Thoracic aorta (tissue), 2 donors: ENCODE measurements around the gene EMX1. TPM values are rescaled to one million over a fixed set of nuclear protein-coding genes. Genes with fewer than 3 reads are reported as not detected.

Experiments
- ATAC-seq: fragments of 150-250 bp; one replicate; pipeline ENCODE4 v1.8.0; 2017; ENCODE audit warnings: low read depth; ENCODE audit not compliant: insufficient number of reproducible peaks, low FRiP score
- DNase-seq: peaks from one replicate; pipeline ENCODE4 v3.0.0-alpha.2; 2020; ENCODE audit warnings: low spot score
- H3K27ac ChIP-seq, 2 donors: fragments of 200-600 bp; sonication (generic); 1 replicate in 1 of 2; 2 replicates in 1 of 2; pipeline ENCODE4 v1.5.1; 2016; ENCODE audit warnings: mild to moderate bottlenecking in 2 of 2, moderate library complexity in 2 of 2
- H3K27me3 ChIP-seq: fragments of 200-600 bp; sonication (generic); replicated peaks from 2 replicates; pipeline ENCODE4 v1.6.0; 2016; ENCODE audit warnings: mild to moderate bottlenecking; ENCODE audit not compliant: insufficient read depth
- H3K36me3 ChIP-seq: fragments of 200-600 bp; sonication (generic); one replicate; pipeline ENCODE4 v1.5.1; 2016
- H3K4me1 ChIP-seq, 2 donors: fragments of 200-600 bp; sonication (generic); 1 replicate in 1 of 2; 2 replicates in 1 of 2; pipeline versions ENCODE4 v1.5.1 to v1.6.0; 2016; ENCODE audit warnings: low read depth in 2 of 2, mild to moderate bottlenecking in 1 of 2; ENCODE audit not compliant: control insufficient read depth in 1 of 2
- H3K4me3 ChIP-seq: fragments of 200-600 bp; sonication (generic); 2 replicates; pipeline ENCODE4 v1.5.1; 2016; ENCODE audit warnings: mild to moderate bottlenecking
- H3K9me3 ChIP-seq: fragments of 200-600 bp; sonication (generic); 2 replicates; pipeline ENCODE4 v1.5.1; 2016
- total RNA-seq, 2 donors: library from RNA; depleted of rRNA; stranded (reverse); fragments of >200 nt; gene quantifications; one replicate each; pipeline versions ENCODE4 v1.1.0 to v1.2.3, GENCODE V29; 2016
- TF ChIP-seq, protein P1 (sequence below): fragments of 200-600 bp; sonication (generic); IDR thresholded peaks from one replicate; pipeline ENCODE4 v1.5.1; 2019; ENCODE audit warnings: antibody characterized with exemption

EMX1 gene
- total RNA-seq, 2 donors from 2014 or later: not detected

DNA sequence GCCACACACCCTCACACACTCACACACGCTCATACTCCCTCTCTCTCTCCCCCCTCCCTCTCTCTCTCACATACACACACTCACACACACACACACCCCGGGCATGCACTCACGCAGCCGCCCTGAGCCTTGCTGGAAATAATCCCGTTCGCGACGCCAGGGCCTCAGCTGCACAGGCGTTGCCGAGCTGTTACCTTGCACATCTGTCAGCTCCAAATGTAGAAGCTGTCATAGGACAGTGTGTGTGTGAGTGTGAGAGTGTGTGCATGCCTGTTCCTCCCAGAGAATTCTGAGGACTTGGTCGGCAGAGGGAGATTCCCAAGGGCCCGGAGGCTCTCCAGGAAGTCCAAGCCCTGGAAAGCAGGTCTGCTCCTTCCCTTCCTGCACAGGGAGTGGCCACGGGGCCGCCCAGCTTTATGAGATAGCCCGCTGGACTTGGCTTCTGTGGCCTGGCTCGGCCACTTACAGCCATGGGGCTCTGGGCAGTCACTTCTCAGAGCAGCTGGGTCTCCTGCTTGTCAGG is 21.5 kb upstream of the EMX1 start:
- H3K27ac ChIP-seq: no peak overlapping the region
- peak overlapping the region; percentile 50 for H3K4me3 ChIP-seq
- H3K36me3 ChIP-seq: no peaks in the 10 kb centered on the region
- ATAC-seq (peak; percentile 47), DNase-seq (no peak)
- H3K27me3 ChIP-seq: peaks cover 5% of the 10 kb centered on the region
- TF ChIP-seq, protein P1, sequence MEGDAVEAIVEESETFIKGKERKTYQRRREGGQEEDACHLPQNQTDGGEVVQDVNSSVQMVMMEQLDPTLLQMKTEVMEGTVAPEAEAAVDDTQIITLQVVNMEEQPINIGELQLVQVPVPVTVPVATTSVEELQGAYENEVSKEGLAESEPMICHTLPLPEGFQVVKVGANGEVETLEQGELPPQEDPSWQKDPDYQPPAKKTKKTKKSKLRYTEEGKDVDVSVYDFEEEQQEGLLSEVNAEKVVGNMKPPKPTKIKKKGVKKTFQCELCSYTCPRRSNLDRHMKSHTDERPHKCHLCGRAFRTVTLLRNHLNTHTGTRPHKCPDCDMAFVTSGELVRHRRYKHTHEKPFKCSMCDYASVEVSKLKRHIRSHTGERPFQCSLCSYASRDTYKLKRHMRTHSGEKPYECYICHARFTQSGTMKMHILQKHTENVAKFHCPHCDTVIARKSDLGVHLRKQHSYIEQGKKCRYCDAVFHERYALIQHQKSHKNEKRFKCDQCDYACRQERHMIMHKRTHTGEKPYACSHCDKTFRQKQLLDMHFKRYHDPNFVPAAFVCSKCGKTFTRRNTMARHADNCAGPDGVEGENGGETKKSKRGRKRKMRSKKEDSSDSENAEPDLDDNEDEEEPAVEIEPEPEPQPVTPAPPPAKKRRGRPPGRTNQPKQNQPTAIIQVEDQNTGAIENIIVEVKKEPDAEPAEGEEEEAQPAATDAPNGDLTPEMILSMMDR: no peak
- H3K9me3 ChIP-seq: no peaks in the 10 kb centered on the region
- peaks cover 3 to 11% of the 10 kb centered on the region in 2 donors for H3K4me1 ChIP-seq

- peaks cover 5% of the 10 kb centered on the region for H3K27me3 ChIP-seq
- no peaks in the 10 kb centered on the region for H3K36me3 ChIP-seq
- no peak overlapping the region for H3K27ac ChIP-seq
- TF ChIP-seq, protein P1: no peak
- no peak overlapping the region for H3K4me3 ChIP-seq
- H3K9me3 ChIP-seq: no peaks in the 10 kb centered on the region
- DNase-seq (no peak), ATAC-seq (no peak)
- H3K4me1 ChIP-seq: peaks cover 3 to 11% of the 10 kb centered on the region in 2 donors
These were observed 20.9 kb upstream of the EMX1 start for GRCh38 chr2:72896446-72896845.

- TF ChIP-seq, protein P1: no peak
- ATAC-seq (no peak), DNase-seq (no peak)
- H3K27ac ChIP-seq: no peak overlapping the region
- H3K27me3 ChIP-seq: peaks cover 5% of the 10 kb centered on the region
- H3K4me3 ChIP-seq: no peak overlapping the region
- H3K4me1 ChIP-seq: peaks cover 3 to 11% of the 10 kb centered on the region in 2 donors
- no peaks in the 10 kb centered on the region for H3K9me3 ChIP-seq
- no peaks in the 10 kb centered on the region for H3K36me3 ChIP-seq
These were observed 19.3 kb upstream of the EMX1 start for GRCh38 chr2:72897785-72898584.

DNA sequence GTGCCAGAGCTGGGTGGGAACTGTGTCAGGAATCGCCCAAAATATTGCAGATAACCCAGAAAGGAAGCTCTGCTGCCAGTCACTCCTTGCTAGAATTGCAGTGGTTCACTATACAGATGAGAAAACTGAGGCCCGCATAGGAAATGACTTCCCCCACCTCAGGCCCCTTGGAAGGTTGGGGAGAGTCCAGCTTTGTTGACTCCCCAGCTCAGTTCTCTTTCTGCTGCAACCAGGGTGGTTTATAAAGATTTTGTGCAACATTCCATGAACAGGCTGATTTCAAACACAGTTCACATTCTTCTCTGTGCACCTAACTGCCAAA is 18.8 kb upstream of the EMX1 start:
- TF ChIP-seq, protein P1: no peak
- Histone ChIP-seq H3K36me3 (no peaks in the 10 kb centered on the region), H3K9me3 (no peaks in the 10 kb centered on the region), H3K27me3 (peaks cover 5% of the 10 kb centered on the region), H3K4me1 (peaks cover 3 to 11% of the 10 kb centered on the region in 2 donors), H3K4me3 (no peak overlapping the region), H3K27ac (no peak overlapping the region)
- ATAC-seq (no peak), DNase-seq (no peak)

DNA sequence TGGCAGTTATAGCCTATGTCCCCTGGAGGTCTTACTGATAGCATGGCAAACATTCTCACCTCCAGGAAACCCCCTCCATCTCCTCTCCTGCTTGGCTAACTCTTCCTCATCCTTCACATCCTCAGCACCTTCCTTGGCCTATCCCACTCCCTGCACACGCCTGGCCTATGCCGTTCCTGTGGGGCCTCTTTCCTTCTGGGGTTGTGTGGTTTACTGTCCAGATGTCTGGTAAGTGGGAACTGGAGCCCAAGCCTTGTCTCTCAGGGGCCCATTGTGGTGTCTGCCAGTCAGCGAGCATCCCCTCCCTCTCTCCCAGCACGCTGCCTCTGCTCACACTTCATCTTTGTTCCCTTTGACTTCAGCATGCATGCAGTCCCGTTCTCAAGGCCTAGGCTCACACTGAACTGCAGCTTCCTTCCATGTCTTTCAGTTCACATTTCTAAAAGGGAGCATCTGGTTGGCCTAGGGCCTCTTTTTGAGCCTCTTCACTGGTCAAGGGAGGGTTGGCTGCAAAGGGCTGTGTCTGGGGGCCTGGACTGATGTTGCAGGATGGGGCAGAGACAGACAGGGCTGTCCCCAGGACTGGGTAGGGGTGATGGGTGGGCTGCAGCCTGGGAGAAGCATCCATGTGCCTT is 17.0 kb upstream of the EMX1 start:
- Histone ChIP-seq H3K9me3 (no peaks in the 10 kb centered on the region), H3K4me1 (peaks cover 3 to 9% of the 10 kb centered on the region in 2 donors), H3K27me3 (peaks cover 5% of the 10 kb centered on the region), H3K4me3 (no peak overlapping the region), H3K27ac (no peak overlapping the region), H3K36me3 (no peaks in the 10 kb centered on the region)
- ATAC-seq (no peak), DNase-seq (no peak)
- TF ChIP-seq, protein P1: no peak
